ENCODE measurements around the gene ADPRHL1.
"Not testable (repeated sequence)": the region's sequence is repeated elsewhere in the genome, so short reads cannot be mapped to it uniquely, and the experiment has no call there.

The ADPRHL1 gene

GRCh38 chr13:113456116-113456702, 2.9 kb upstream of the ADPRHL1 start:
- no peak for DNase-seq (ENCODE audit: low read depth in 2 of 2)

GRCh38 chr13:113455384-113455783, 2.1 kb upstream of the ADPRHL1 start:
- DNase-seq (ENCODE audit: low read depth in 2 of 2), result no peak

GRCh38 chr13:113454936-113455335, 1.6 kb upstream of the ADPRHL1 start:
- no peak for DNase-seq (ENCODE audit: low read depth in 2 of 2)

- no peak for DNase-seq (ENCODE audit: low read depth in 2 of 2)
Measured at GRCh38 chr13:113452466-113452865, 822 bp downstream of the ADPRHL1 start.

- no peak for DNase-seq (ENCODE audit: low read depth in 2 of 2)
Measured at GRCh38 chr13:113451951-113452421, 1.3 kb downstream of the ADPRHL1 start.

- not testable (repeated sequence) for DNase-seq (ENCODE audit: low read depth in 2 of 2)
Measured at GRCh38 chr13:113450861-113451620, 2.2 kb downstream of the ADPRHL1 start.

- DNase-seq (ENCODE audit: low read depth in 2 of 2), result not testable (repeated sequence)
Measured at GRCh38 chr13:113450348-113450744, 2.9 kb downstream of the ADPRHL1 start.

GRCh38 chr13:113449693-113450347, 3.5 kb downstream of the ADPRHL1 start:
- no peak for DNase-seq (ENCODE audit: low read depth in 2 of 2)

- peak in 1 of 2 donors; percentile 3 for DNase-seq (ENCODE audit: low read depth in 2 of 2)
Measured at GRCh38 chr13:113448885-113449692, 4.2 kb downstream of the ADPRHL1 start.

- no peak for DNase-seq (ENCODE audit: low read depth in 2 of 2)
Measured at GRCh38 chr13:113448545-113448884, 4.8 kb downstream of the ADPRHL1 start.

- DNase-seq (ENCODE audit: low read depth in 2 of 2), result no peak
Measured at GRCh38 chr13:113447596-113447995, 5.7 kb downstream of the ADPRHL1 start.

- no peak for DNase-seq (ENCODE audit: low read depth in 2 of 2)
Measured at GRCh38 chr13:113446488-113446854, 6.8 kb downstream of the ADPRHL1 start.

- no peak for DNase-seq (ENCODE audit: low read depth in 2 of 2)
Measured at GRCh38 chr13:113445791-113446487, 7.3 kb downstream of the ADPRHL1 start.

GRCh38 chr13:113443991-113444390, 9.3 kb downstream of the ADPRHL1 start:
- no peak for DNase-seq (ENCODE audit: low read depth in 2 of 2)

- DNase-seq (ENCODE audit: low read depth in 2 of 2), result no peak
Measured at GRCh38 chr13:113442985-113443362, 10.3 kb downstream of the ADPRHL1 start.

GRCh38 chr13:113442354-113442984, 10.8 kb downstream of the ADPRHL1 start:
- DNase-seq (ENCODE audit: low read depth in 2 of 2), result no peak

- DNase-seq (ENCODE audit: low read depth in 2 of 2), result no peak
Measured at GRCh38 chr13:113441661-113442060, 11.6 kb downstream of the ADPRHL1 start.

GRCh38 chr13:113437408-113438010, 15.8 kb downstream of the ADPRHL1 start:
- DNase-seq (ENCODE audit: low read depth in 2 of 2), result no peak

- DNase-seq (ENCODE audit: low read depth in 2 of 2), result not testable (repeated sequence)
Measured at GRCh38 chr13:113436866-113437265, 16.4 kb downstream of the ADPRHL1 start.

GRCh38 chr13:113435907-113436306, 17.4 kb downstream of the ADPRHL1 start:
- DNase-seq (ENCODE audit: low read depth in 2 of 2), result not testable (repeated sequence)
